Stimulated activated naive CD8-positive, alpha-beta T cell treated with anti-CD3 and anti-CD28 coated beads, Interleukin-15, amount 100 ng/mL, for 72 hours (primary cell): ENCODE measurements around the gene RTP3.
"Not testable (repeated sequence)": the region's sequence is repeated elsewhere in the genome, so short reads cannot be mapped to it uniquely, and the experiment has no call there.

Source experiments
- ATAC-seq: fragments of 150-1000 bp; cut with Tn5 transposase; 2 replicates; pipeline ENCODE4 v1.10.0; 2021; ENCODE audit warnings: mild to moderate bottlenecking, moderate library complexity
- DNase-seq, 2 donors: peaks; one replicate each; pipeline ENCODE4 v3.0.0; 2021 to 2022
- H3K27ac Mint-ChIP-seq, 2 donors: one replicate each; pipeline ENCODE4 v1.8.0; 2022; ENCODE audit warnings: mild to moderate bottlenecking in 2 of 2, mixed read lengths in 2 of 2, moderate library complexity in 2 of 2
- H3K27me3 Mint-ChIP-seq: one replicate; pipeline ENCODE4 v1.8.0; 2022; ENCODE audit warnings: mixed read lengths
- H3K4me1 Mint-ChIP-seq: one replicate; pipeline ENCODE4 v1.8.0; 2022; ENCODE audit warnings: mild to moderate bottlenecking, mixed read lengths
- H3K4me3 Mint-ChIP-seq, 2 donors: one replicate each; pipeline ENCODE4 v1.8.0; 2022; ENCODE audit warnings: mild to moderate bottlenecking in 2 of 2, mixed read lengths in 2 of 2, moderate library complexity in 1 of 2
- H3K9me3 Mint-ChIP-seq, 2 donors: one replicate each; pipeline ENCODE4 v1.8.0; 2022; ENCODE audit warnings: mixed read lengths in 2 of 2

RTP3 gene

DNA sequence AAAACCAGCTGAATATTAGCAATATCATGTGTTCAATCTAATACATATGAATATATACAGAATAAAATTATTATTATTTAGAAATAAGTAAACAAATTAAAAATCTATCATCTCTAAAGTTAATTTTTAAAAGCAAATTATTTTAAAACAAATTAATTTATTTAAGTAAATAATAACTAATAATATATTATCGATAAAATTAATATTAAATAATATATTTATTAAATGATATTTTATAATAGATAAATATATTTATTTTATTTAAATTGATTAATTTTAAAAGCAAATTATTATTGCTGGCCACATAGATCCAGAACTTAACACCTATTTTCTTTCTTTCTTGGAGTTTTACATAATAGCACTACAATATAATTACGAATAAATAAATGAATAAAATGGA lies 22.2 kb downstream of the RTP3 start:
- Mint-ChIP-seq H3K4me1 (peaks cover 5% of the 10 kb centered on the region), H3K9me3 (no peaks in the 10 kb centered on the region), H3K27ac (no peak overlapping the region), H3K4me3 (no peak overlapping the region), H3K27me3 (no peaks in the 10 kb centered on the region)
- ATAC-seq (no peak), DNase-seq (no peak)

DNA sequence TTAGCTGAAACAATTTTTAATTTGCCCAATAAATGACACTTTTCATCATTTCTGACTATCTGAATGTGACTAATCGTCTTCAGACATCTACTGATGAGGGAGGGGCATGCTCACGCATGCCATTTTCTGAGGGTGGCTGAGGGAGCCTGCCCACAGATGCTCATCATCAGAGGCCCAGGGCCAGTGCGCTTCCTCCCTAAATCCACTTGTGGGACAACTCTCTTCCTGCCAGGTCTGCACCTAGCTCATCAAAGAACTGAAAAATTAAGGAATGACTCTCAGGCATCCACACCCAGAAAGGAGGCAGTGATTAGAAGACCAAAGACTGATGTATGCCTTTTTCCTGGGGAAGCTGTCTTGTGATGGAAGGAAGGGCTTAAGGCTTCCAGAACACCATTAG lies 22.8 kb downstream of the RTP3 start:
- ATAC-seq, result no peak
- no peaks in the 10 kb centered on the region for H3K27me3 Mint-ChIP-seq
- no peaks in the 10 kb centered on the region for H3K9me3 Mint-ChIP-seq
- no peak for DNase-seq
- H3K4me1 Mint-ChIP-seq, result peaks cover 5% of the 10 kb centered on the region
- H3K27ac Mint-ChIP-seq, result no peak overlapping the region
- no peak overlapping the region for H3K4me3 Mint-ChIP-seq

DNA sequence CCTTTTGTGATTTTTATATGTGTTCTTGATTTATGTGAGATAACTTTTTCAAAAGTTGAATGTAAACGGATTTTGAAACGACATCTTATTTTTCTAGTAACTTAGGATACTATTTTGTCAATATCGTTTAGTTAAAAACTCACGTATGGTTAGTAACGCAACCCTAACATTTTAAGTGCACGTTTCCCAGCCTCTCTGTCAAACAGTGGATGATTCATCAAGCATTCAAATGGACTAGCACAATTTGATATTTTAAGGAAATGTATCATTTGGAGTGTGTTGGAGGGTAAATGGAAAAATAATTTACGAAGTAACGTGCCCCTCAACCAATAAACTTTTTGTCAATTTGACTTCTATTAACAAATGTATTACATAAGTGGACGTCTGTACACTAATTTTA lies 23.3 kb downstream of the RTP3 start:
- Mint-ChIP-seq H3K4me3 (no peak overlapping the region), H3K9me3 (no peaks in the 10 kb centered on the region), H3K27ac (no peak overlapping the region), H3K27me3 (no peaks in the 10 kb centered on the region), H3K4me1 (peaks cover 5% of the 10 kb centered on the region)
- no peak for ATAC-seq
- no peak for DNase-seq

DNA sequence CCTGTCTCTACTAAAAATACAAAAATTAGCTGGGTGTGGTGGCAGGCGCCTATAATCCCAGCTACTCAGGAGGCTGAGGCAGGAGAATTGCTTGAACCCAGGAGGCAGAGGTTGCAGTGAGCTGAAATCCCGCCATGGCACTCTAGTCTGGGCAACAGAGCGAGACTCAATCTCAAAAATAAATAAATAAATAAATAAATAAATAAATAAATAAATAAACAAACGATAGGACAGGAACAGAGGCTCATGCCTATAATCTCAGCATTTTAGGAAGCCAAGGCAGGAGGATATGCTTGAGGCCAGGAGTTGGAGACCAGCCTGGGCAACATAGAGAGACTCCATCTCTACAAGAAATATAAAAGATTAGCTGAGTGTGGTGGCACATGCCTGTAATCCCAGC lies 24.4 kb downstream of the RTP3 start:
- H3K4me1 Mint-ChIP-seq, H3K4me3 Mint-ChIP-seq, DNase-seq, H3K27me3 Mint-ChIP-seq, ATAC-seq, H3K27ac Mint-ChIP-seq, H3K9me3 Mint-ChIP-seq: not testable (repeated sequence)

DNA sequence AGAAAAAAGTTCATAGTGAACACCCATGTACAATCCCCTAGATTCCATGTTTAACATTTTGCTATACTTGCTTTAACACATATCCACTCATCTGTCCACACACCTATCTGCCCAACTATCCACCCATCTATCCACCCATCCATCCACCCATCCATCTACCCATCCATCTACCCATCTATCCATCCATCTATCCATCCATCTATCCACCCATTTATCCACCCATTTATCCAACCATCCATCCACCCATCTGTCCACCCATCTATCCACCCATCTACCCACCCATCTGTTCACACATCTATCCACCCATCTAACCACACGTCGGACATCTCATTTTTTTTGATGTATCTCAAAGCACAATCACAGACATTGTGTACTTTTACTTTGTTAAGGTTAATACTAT lies 25.8 kb downstream of the RTP3 start:
- no peak for ATAC-seq
- no peak overlapping the region for H3K4me3 Mint-ChIP-seq

DNA sequence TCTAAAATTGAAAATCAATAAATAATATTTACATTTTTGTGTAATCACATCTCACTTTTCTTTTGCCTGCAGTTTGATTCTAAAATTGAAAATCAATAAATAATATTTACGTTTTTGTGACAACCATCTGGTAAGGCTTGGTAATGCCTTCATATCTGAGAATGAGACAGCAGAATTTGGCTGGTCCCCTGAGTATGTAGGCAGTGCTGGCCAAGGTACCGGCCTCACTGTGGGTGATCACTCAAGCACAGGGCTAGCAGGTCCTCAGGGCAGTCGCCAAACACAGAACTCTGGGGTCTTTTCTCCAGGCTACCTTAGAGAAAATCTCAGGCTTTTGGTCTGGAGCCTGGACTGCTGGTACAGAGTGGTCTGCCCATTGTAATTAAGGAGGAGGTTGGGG lies 26.2 kb downstream of the RTP3 start:
- ATAC-seq, result no peak
- H3K4me3 Mint-ChIP-seq, result no peak overlapping the region

More for the DNA sequence above, 25.8 kb downstream of the RTP3 start:
- DNase-seq, result no peak
- Mint-ChIP-seq H3K27me3 (no peaks in the 10 kb centered on the region), H3K4me1 (peaks cover 6% of the 10 kb centered on the region), H3K9me3 (no peaks in the 10 kb centered on the region), H3K27ac (no peak overlapping the region)

DNA sequence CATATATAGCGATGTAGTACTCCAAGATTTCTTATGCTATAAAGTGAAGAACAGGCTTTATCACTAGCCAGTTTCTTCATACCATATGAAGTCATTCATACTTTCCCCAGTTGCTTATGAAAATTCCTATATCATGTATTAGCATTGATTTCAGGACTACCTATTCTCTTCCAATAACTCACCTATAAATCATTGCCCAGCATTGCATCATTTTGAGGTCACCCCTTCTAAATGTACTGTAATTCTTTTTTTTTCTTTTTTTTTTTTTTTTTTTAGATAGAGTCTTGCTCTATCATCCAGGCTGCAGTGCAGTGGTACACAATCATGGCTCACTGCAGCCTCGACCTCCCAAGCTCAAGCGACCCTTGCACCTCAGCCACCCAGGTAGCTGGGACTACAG lies 27.1 kb downstream of the RTP3 start:
- DNase-seq, result no peak
- Mint-ChIP-seq H3K4me3 (no peak overlapping the region), H3K27ac (peak overlapping the region; percentile 57 to 80), H3K9me3 (no peaks in the 10 kb centered on the region), H3K27me3 (no peaks in the 10 kb centered on the region), H3K4me1 (peaks cover 6% of the 10 kb centered on the region)
- ATAC-seq, result no peak

More for the DNA sequence above, 26.2 kb downstream of the RTP3 start:
- Mint-ChIP-seq H3K27me3 (no peaks in the 10 kb centered on the region), H3K27ac (no peak overlapping the region), H3K4me1 (peaks cover 6% of the 10 kb centered on the region), H3K9me3 (no peaks in the 10 kb centered on the region)
- DNase-seq, result no peak

DNA sequence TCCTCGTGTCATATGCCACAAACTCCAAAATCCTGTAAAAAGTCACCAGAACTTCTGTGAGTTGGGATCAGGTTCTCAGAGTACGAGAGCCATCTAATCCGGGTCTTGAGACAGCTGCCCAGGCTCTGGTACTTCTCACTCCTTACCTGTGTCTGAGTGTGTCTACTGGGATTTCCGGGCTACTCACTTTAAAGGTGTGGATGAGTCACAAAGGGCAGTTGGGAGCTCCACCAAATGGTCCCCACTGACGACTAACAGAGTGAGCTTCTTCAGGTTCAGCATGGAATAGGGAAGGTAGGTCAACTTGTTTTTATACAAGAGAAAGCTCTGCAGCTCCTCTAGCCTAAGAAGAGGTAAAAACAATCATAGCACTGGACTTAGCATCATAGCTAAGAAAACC lies 29.5 kb downstream of the RTP3 start:
- H3K4me3 Mint-ChIP-seq, result no peak overlapping the region
- H3K27me3 Mint-ChIP-seq, result no peaks in the 10 kb centered on the region
- no peaks in the 10 kb centered on the region for H3K9me3 Mint-ChIP-seq
- DNase-seq, result no peak
- no peak for ATAC-seq
- H3K27ac Mint-ChIP-seq, result no peak overlapping the region
- peaks cover 6% of the 10 kb centered on the region for H3K4me1 Mint-ChIP-seq

DNA sequence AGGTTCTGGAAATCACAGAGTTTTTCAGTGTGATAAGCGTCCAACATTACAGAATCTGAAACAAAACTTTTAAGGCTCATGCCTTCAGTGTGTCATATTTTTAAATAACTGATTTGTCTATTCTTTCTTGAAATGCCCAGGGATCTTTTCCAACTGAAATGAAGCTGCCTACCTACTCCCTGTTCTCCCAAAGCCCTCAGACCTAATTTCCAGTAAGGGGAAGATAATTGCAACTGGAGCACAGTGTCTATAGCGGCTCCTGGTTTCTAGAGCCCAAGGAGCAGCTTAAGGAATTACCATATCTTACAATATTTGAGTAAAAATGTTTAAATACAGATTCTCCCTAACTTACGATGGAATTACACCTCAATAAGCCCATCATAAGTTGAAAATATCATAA lies 35.3 kb downstream of the RTP3 start:
- ATAC-seq (no peak), DNase-seq (no peak)
- Mint-ChIP-seq H3K4me3 (no peak overlapping the region), H3K9me3 (peaks cover 0 to 7% of the 10 kb centered on the region in 2 donors), H3K27me3 (no peaks in the 10 kb centered on the region), H3K27ac (no peak overlapping the region), H3K4me1 (peaks cover 19% of the 10 kb centered on the region)

DNA sequence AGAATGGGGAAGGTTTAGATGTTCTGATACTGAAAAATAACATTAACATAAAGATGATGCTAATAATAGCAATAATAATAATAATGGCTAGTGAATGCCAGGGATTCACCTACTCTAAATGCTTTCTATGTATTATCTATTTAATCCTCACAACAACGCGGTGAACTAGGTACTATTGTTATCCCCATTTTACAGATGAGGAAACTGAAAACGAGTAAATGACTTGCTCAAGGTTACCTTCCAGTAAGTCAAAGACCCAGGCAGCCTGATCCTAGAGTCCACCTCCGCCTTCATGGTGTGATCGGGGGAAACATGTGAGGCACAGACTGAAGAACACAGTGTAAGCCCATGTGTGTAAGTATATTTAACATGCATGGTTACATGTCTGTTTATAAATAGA lies 38.0 kb downstream of the RTP3 start:
- H3K4me1 Mint-ChIP-seq, result peaks cover 40% of the 10 kb centered on the region
- H3K27me3 Mint-ChIP-seq, result no peaks in the 10 kb centered on the region
- peak overlapping the region in 1 of 2 donors; percentile 75 for H3K27ac Mint-ChIP-seq
- DNase-seq, result no peak
- ATAC-seq, result no peak
- no peak overlapping the region for H3K4me3 Mint-ChIP-seq
- peaks cover 0 to 7% of the 10 kb centered on the region in 2 donors for H3K9me3 Mint-ChIP-seq

DNA sequence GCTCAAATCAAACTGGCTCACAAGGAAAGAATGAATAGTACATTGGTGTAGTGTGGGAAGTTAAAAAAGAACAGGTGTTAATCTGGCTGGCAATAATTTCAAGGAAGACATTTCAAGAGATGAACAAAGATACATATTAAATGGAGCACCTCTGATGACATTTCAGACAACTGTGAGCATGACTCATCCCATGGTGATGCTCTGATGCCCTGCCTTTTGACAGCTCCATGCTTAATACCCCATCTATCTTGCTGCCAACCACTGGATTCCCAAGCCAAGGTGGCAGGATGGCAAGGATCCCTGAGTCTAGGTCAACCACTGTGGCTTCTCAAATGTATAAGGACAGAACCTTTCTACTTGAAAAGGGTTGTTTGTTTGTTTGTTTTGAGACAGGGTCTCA lies 39.0 kb downstream of the RTP3 start:
- Mint-ChIP-seq H3K27ac (no peak overlapping the region), H3K4me3 (no peak overlapping the region), H3K27me3 (no peaks in the 10 kb centered on the region), H3K9me3 (peaks cover 0 to 7% of the 10 kb centered on the region in 2 donors), H3K4me1 (peaks cover 41% of the 10 kb centered on the region)
- ATAC-seq, result no peak
- no peak for DNase-seq

DNA sequence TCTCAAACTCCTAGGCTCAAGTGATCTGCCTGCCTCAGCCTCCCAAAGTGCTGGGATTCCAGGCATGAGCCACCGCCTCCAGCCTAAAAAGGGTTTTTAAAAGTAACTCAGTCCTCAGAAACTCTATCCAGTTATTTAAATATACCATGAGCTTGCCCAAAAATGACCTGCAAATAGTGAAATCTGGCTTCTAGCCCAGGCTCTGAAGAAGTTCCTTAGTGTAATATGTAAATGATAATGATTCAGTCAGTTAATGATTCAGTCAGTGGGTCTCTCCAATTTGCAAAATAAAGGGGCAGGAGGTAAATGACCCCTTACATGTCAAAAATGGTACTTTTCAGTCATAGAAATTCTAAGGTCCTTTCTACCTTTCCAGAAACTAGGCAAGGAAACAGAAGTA lies 39.5 kb downstream of the RTP3 start:
- no peak for DNase-seq
- no peak overlapping the region for H3K27ac Mint-ChIP-seq
- H3K9me3 Mint-ChIP-seq, result peaks cover 0 to 7% of the 10 kb centered on the region in 2 donors
- no peak overlapping the region for H3K4me3 Mint-ChIP-seq
- no peak for ATAC-seq
- H3K4me1 Mint-ChIP-seq, result peaks cover 45% of the 10 kb centered on the region
- H3K27me3 Mint-ChIP-seq, result no peaks in the 10 kb centered on the region

DNA sequence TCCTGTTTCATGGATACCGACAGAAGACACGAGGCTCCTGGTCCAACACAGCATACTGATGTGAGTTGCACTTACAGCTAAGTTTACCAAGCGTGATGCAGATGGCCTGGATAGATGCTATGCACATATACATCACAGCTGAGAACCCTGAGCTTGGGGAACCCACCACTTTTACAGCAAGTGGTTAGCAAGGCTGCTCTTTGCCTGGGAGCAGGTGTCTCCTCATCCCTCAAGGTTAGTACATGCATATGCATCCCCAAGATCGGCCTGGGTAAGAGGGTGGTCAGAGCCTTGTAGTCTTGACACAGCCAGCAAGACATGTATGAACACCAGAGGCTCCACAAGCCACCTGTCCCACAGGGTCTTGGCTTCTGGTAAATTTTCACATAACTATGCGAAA lies 40.0 kb downstream of the RTP3 start:
- H3K4me1 Mint-ChIP-seq, result peaks cover 45% of the 10 kb centered on the region
- no peak overlapping the region for H3K27ac Mint-ChIP-seq
- no peak for DNase-seq
- ATAC-seq, result no peak
- H3K9me3 Mint-ChIP-seq, result peaks cover 0 to 7% of the 10 kb centered on the region in 2 donors
- H3K27me3 Mint-ChIP-seq, result no peaks in the 10 kb centered on the region
- peak overlapping the region; percentile 79 to 84 for H3K4me3 Mint-ChIP-seq

DNA sequence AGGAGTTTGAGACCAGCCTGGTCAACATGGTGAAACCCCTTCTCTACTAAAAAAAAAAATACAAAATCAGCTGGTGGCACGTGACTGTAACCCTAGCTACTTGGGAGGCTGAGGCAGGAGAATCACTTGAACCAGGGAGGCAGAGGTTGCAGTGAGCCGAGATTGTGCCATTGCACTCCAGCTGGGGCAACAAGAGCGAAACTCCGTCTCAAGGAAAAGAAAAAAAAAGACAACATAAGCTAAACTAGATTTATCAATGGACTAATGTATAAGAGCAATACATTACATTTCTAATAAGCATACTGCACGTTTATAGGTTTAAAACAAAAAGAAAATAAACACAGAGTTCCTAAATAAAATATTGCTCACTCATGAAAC lies 40.6 kb downstream of the RTP3 start:
- H3K27me3 Mint-ChIP-seq, ATAC-seq, H3K9me3 Mint-ChIP-seq, DNase-seq: not testable (repeated sequence)
- peak overlapping the region; percentile 79 to 84 for H3K4me3 Mint-ChIP-seq
- peaks cover 45% of the 10 kb centered on the region for H3K4me1 Mint-ChIP-seq
- peak overlapping the region in 1 of 2 donors; percentile 2 for H3K27ac Mint-ChIP-seq

DNA sequence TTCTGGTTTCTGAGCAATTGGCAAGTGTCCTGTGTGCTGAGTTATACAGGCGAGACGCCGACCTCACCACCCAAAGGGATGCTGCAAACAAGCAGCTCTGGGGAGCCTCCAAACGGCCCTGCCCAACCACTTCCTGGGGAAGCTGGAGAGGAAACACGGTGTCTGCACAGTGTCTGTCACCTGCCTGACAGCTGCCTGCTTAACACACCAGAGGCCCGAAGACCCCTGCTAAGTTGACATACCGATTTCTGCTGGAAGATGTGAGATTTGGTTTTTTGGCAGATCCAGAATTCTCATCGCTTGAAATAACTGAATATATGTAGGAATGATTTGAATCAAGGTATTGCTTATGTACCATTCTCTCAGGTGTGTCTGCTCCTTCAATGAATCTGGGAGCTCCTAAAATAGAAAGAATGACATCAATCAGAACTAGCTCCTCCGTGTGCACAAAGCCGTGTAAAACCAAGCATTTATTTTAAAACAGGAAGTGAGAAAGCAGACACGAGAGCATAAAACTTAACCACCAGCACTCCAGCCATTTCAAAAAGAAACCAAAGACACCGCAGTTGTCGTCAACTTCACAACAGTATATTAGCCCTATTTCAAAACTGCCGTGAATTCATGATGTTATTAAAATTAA lies 41.1 kb downstream of the RTP3 start:
- DNase-seq (peak; percentile 72 to 86), ATAC-seq (peak; percentile 99)
- H3K9me3 Mint-ChIP-seq, result peaks cover 0 to 7% of the 10 kb centered on the region in 2 donors
- peaks cover 45% of the 10 kb centered on the region for H3K4me1 Mint-ChIP-seq
- no peaks in the 10 kb centered on the region for H3K27me3 Mint-ChIP-seq
- H3K27ac Mint-ChIP-seq, result peak overlapping the region; percentile 93 to 94
- H3K4me3 Mint-ChIP-seq, result peak overlapping the region; percentile 79 to 84

DNA sequence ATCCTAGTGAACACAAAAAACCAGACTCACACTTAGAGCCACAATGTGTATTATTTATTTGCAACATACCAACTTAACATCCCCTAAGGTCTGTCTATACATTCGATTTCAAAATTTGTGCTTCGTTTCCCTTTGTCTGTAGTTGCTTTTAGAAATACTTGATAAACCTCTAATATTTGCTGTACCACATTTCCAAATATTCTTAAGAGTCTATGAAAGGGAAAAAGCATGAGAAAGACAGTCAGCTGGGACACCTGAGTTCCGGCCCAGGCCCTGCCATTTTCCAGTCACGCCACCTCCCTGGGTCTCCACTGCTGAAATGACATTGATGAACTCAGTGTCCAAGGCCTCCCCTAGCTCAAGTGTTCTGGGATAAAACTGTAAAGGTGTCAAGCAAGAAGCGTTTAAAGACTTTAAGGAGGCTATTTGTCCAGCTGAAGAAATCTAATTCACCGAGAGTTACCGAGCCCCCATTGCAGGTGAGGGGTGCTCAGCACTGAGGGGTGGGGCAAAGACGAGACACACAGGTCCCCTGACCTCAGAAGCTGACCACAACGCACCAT lies 41.7 kb downstream of the RTP3 start:
- Mint-ChIP-seq H3K4me3 (peak overlapping the region; percentile 79 to 84), H3K4me1 (peaks cover 45% of the 10 kb centered on the region), H3K27me3 (no peaks in the 10 kb centered on the region), H3K9me3 (peaks cover 0 to 1% of the 10 kb centered on the region in 2 donors), H3K27ac (peak overlapping the region in 1 of 2 donors; percentile 93)
- ATAC-seq, result no peak
- no peak for DNase-seq

DNA sequence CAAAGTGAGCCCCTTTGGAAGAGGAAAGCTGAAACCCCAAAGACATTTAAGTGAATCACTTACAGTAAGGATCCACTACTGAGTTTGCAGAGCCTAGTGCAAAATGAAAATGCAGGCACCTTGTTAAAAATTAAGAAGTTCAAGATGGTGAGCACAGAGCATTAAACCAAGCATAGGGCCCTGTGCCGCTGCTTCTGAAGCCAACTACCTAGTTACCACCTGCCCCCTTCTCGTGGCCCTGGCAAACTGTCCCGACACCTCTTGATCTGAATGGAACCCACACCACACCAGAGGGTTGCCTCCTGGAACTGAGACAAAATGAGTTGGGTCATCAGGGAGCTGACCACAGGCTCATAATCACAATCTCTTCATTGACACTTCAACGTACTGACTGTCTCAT lies 42.8 kb downstream of the RTP3 start:
- no peak overlapping the region for H3K27ac Mint-ChIP-seq
- H3K9me3 Mint-ChIP-seq, result no peaks in the 10 kb centered on the region
- ATAC-seq (no peak), DNase-seq (no peak)
- H3K4me1 Mint-ChIP-seq, result peaks cover 50% of the 10 kb centered on the region
- H3K27me3 Mint-ChIP-seq, result no peaks in the 10 kb centered on the region
- H3K4me3 Mint-ChIP-seq, result no peak overlapping the region
